Mesenteric fat pad (tissue), 1 donor: Measurements from ENCODE around the gene TRIM48. TPM values are rescaled to one million over a fixed set of nuclear protein-coding genes. Genes with fewer than 3 reads are reported as not detected.
"Not testable (repeated sequence)": the region's sequence is repeated elsewhere in the genome, so short reads cannot be mapped to it uniquely, and the experiment has no call there.

ENCODE experiments used
- DNase-seq: peaks from one replicate; pipeline ENCODE4 v3.0.0-alpha.2; 2020; ENCODE audit warnings: low spot score
- long read RNA-seq: library from polyadenylated mRNA; unstranded; transcript quantifications from one replicate; pipeline ENCODE4 v2.0.0, GENCODE V29; 2020
- total RNA-seq: library from RNA; stranded (reverse); fragmentation: NEBNext Ultra II Directional; extraction: Animal tissue kit (Norgen Biotek cat#: 25700); gene quantifications from one replicate; pipeline ENCODE4 v1.2.1, GENCODE V29; 2021
- donor health status: DM: yes; HTN: yes; CAD: no.

The TRIM48 gene, protein sequence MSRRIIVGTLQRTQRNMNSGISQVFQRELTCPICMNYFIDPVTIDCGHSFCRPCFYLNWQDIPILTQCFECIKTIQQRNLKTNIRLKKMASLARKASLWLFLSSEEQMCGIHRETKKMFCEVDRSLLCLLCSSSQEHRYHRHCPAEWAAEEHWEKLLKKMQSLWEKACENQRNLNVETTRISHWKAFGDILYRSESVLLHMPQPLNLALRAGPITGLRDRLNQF
- not detected for total RNA-seq
- long read RNA-seq, result 0 reads

DNA sequence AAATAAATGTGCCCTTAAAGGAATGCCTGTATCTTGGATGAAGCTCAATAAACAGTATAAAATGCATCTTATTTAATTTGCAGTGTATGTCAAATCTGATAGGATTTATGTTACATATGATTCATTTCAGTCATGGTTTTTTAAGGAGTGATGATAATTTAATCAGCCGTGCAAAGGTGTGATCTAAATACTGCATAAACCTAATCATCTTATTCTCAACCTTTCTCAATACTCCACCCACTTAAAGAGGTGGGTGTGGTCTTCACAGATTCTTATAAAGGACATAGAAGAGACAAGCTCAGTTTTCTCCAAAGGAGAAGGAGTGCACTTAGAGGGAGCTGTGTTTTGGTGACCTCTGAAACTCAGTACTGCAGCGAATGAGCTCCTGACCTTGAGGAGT is at the start of gene TRIM48:
TSS of gene TRIM48 (plus strand) at position 301 of the 400 bp plus-strand sequence. CDS start 113 bp downstream, outside the sequence.
- DNase-seq, result not testable (repeated sequence)

DNA sequence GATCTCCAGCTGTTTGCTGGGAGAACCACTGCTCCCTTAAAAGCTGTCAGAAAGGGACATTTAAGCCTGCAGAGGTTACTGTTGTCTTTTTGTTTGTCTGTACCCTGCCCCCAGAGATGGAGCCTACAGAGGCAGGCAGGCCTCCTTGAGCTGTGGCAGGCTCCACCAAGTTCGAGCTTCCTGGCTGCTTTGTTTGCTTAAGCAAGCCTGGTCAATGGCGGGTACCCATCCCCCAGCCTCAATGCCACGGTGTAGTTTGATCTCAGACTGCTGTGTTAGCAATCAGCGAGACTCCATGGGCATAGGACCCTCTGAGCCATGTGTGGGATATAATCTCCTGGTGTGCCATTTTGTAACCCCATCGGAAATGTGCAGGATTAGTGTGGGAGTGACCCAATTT is 23.6 kb upstream of the TRIM48 start:
- peak; percentile 39 for DNase-seq

DNA sequence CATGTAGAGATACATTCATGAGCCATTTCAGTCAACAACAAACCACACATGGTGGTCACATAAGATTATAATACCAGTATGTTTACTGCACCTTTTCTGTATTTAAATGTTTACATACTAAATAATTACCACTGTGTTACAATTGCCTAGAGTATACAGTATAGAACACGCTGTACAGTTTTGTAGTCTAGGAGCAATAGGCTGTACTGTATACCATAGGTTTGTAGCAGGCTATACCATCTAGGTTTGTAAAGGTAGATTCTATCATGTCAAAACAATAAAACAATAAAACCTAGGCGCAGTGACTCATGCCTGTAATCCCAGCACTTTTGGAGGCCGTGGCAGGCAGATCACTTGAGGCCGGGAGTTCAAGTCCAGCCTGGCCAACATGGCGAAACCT is 1.1 kb downstream of the TRIM48 start:
- DNase-seq, result no peak

Other genes starting within 250 kb of the TRIM48 start
- gene OR4A16, start 81.0 kb downstream of the TRIM48 start, total RNA-seq, result not detected
- gene OR4A15, start 105.8 kb downstream of the TRIM48 start, total RNA-seq, result not detected